ACC112 (cell line): ENCODE results near the gene NUP188.

Experiments used
- H2AFZ ChIP-seq: fragments of 200-600 bp; sonication (generic); one replicate; pipeline ENCODE4 v1.6.0; 2017; ENCODE audit warnings: antibody characterized with exemption, low read length; ENCODE audit not compliant: unreplicated experiment
- H3K27ac ChIP-seq: fragments of 200-600 bp; sonication (generic); 2 replicates; pipeline ENCODE4 v1.5.1; 2014; ENCODE audit warnings: low read depth, mild to moderate bottlenecking, antibody characterized with exemption, low read length, moderate library complexity
- H3K27me3 ChIP-seq: fragments of 200-600 bp; sonication (generic); 2 replicates; pipeline ENCODE4 v1.6.1; 2014; ENCODE audit warnings: mild to moderate bottlenecking, antibody characterized with exemption, low read length, moderate library complexity, mixed read lengths; ENCODE audit not compliant: insufficient read depth
- H3K36me3 ChIP-seq: fragments of 200-600 bp; sonication (generic); 2 replicates; pipeline ENCODE4 v1.6.1; 2016; ENCODE audit warnings: mild to moderate bottlenecking, antibody characterized with exemption, low read length, moderate library complexity, mixed read lengths; ENCODE audit not compliant: insufficient read depth
- H3K4me1 ChIP-seq: fragments of 200-600 bp; sonication (generic); one replicate; pipeline ENCODE4 v1.6.1; 2016; ENCODE audit warnings: low read length, mixed read lengths; ENCODE audit not compliant: insufficient read depth, unreplicated experiment, control insufficient read depth
- H3K4me3 ChIP-seq: fragments of 200-600 bp; sonication (generic); 2 replicates; pipeline ENCODE4 v1.5.1; 2014; ENCODE audit warnings: mild to moderate bottlenecking, low read depth, low read length
- H3K79me2 ChIP-seq: fragments of 200-600 bp; sonication (generic); one replicate; pipeline ENCODE4 v1.6.0; 2016; ENCODE audit warnings: low read length; ENCODE audit not compliant: control insufficient read depth, unreplicated experiment, insufficient read depth

NUP188 gene

DNA sequence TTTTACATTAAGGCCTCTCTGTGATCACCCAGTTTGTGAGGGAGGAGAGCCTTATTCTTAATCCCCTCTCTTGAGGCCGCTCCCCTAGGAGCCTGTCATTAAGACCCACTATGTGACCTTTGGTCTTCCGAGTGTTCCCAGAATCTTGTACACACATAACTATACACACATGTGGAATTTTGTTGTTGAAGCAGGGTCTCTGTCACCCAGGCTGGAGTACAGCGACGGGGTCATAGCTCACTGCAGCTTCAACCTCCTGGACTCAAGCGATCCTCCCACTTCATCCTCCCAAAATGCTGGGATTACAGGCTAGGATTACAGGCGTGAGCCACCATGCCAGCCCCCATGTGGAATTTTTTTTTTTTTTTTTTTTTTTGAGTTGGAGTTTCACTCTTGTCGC lies 41.5 kb upstream of the NUP188 start:
- Histone ChIP-seq H3K4me3 (no peak overlapping the region), H3K36me3 (peaks cover 32% of the 10 kb centered on the region), H3K27me3 (no peaks in the 10 kb centered on the region), H2AFZ (no peak overlapping the region), H3K27ac (no peak overlapping the region), H3K79me2 (peaks cover 31% of the 10 kb centered on the region), H3K4me1 (peaks cover 26% of the 10 kb centered on the region)

DNA sequence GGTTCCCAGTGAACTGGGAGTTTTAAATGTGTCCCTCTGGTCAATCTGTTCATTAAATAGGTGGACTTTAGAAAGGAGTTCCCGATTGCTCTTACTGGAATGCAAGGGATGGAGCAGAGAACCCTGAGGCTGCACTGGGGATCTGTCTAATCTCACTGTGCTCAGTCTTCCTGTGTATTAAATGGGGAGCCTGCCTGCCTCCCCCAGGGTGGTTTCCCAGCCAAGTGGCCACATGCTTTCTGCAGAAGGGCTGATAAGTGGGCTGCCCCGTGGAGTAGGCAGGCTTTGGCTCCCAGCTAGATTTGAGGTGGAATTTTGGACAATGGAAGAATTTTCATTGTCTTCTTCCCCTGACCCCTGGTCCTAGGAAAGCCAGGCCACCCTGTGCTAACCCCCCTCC lies 40.8 kb upstream of the NUP188 start:
- H3K27ac ChIP-seq, result no peak overlapping the region
- H3K79me2 ChIP-seq, result peaks cover 31% of the 10 kb centered on the region
- peaks cover 34% of the 10 kb centered on the region for H3K4me1 ChIP-seq
- no peak overlapping the region for H3K4me3 ChIP-seq
- no peaks in the 10 kb centered on the region for H3K27me3 ChIP-seq
- H2AFZ ChIP-seq, result no peak overlapping the region
- peaks cover 32% of the 10 kb centered on the region for H3K36me3 ChIP-seq

DNA sequence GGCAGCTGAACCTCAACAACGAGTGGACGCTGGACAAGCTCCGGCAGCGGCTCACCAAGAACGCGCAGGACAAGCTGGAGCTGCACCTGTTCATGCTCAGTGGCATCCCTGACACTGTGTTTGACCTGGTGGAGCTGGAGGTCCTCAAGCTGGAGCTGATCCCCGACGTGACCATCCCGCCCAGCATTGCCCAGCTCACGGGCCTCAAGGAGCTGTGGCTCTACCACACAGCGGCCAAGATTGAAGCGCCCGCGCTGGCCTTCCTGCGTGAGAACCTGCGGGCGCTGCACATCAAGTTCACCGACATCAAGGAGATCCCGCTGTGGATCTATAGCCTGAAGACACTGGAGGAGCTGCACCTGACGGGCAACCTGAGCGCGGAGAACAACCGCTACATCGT lies 39.1 kb upstream of the NUP188 start:
- H3K36me3 ChIP-seq, result peaks cover 32% of the 10 kb centered on the region
- peaks cover 36% of the 10 kb centered on the region for H3K79me2 ChIP-seq
- H3K27ac ChIP-seq, result no peak overlapping the region
- peaks cover 40% of the 10 kb centered on the region for H3K4me1 ChIP-seq
- H2AFZ ChIP-seq, result no peak overlapping the region
- H3K4me3 ChIP-seq, result no peak overlapping the region
- no peaks in the 10 kb centered on the region for H3K27me3 ChIP-seq

DNA sequence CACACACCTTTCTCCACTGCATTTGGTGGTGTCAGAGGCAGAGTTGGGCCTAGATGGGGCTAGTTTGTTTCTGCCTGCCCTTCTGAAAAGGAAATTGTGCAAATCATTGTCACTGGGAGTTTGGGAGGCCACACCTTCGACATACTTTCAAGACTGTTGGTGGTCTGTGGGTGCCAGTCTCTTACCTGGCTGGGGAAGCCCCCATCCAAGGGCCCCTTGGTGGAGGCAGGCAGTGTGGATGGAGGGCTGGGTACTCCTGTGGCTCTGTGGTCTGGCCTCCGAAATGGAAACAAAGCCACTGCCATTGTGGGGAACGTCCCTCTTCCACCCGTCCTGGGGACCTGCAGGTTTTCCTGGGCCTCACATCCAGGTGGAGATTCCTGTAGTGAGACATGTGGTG lies 37.6 kb upstream of the NUP188 start:
- Histone ChIP-seq H3K27ac (no peak overlapping the region), H3K36me3 (peaks cover 32% of the 10 kb centered on the region), H3K79me2 (peaks cover 51% of the 10 kb centered on the region), H3K4me3 (no peak overlapping the region), H2AFZ (no peak overlapping the region), H3K27me3 (no peaks in the 10 kb centered on the region), H3K4me1 (peaks cover 37% of the 10 kb centered on the region)

DNA sequence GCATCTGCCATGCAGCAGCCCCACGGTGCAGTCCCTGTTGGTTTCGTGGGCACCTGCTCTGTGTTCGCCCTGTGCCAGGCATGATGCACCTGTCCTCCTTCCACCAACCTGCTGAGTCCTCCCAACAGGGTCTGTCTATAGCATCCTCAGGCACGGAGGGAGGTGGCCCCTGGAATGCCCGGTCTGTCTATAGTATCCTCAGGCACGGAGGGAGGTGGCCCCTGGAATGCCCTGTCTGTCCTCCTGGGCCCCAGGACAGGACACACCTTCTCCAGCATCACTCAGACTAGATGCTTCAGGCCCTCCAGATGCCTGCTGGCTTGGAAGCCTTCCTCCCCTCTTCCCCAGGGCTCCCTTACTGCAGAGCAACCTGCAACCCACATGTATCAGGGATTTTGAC lies 36.6 kb upstream of the NUP188 start:
- Histone ChIP-seq H2AFZ (no peak overlapping the region), H3K4me1 (peaks cover 42% of the 10 kb centered on the region), H3K27ac (peak overlapping the region; percentile 87), H3K27me3 (no peaks in the 10 kb centered on the region), H3K4me3 (no peak overlapping the region), H3K36me3 (peaks cover 32% of the 10 kb centered on the region), H3K79me2 (peaks cover 48% of the 10 kb centered on the region)

DNA sequence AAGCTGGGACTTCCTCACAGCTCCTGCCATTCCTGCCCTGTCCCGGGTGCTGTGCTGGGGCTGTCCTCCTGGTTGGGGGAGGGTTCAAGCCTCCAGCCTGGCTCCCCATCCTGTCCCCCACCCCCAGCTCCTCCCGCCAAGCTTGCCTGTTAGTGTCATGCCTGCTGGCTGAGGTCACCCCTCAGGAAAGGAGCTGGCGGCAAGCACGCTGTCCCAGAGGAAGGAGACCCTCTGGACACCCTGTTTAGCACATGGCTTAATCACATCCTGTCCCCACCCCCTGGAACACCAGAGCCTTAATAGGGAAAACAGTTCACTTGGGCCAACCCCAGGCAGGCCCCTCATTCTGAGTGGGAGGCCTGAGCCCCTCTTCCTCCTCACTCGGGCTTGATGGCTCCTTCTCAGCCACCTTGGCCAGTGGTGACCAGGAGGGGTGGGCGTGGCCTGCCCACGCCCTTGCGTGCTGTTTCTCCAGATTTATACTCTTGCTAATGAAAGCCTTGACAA lies 35.9 kb upstream of the NUP188 start:
- Histone ChIP-seq H3K27ac (peak overlapping the region; percentile 87), H3K27me3 (no peaks in the 10 kb centered on the region), H3K4me1 (peaks cover 48% of the 10 kb centered on the region), H3K79me2 (peaks cover 44% of the 10 kb centered on the region), H3K36me3 (peaks cover 32% of the 10 kb centered on the region), H3K4me3 (peak overlapping the region; percentile 35; the same call in 1 of the 2 replicates), H2AFZ (no peak overlapping the region)

DNA sequence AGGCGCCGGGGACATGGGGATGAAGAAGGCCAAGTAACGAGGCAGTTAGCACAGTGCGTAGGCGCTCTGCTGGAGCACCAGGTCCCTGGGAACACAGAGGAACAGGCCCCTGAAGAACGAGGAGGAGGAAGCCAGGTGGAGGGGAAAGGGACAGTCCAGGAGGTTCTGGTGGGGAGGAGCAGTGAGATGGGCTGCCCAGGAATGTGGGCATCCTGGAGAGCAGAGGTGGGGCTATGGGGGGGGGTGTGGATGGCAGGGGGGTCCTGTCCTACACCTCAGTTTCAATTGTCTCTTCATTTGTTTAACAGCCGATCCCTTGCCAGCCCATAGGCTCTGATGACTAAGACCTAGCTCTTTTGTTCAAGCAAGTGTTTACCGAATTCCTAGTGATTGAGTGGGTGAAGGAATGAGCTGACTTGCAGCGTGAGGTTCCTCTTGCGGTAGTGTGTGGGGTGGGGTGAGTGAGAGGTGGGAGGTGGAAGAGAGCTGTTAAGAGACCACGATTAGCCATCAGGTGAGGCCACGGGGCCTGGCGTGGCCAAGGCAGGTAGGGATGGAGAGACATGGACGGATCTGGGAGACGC lies 35.1 kb upstream of the NUP188 start:
- no peak overlapping the region for H2AFZ ChIP-seq
- H3K27ac ChIP-seq, result peak overlapping the region; percentile 87
- peaks cover 55% of the 10 kb centered on the region for H3K4me1 ChIP-seq
- no peaks in the 10 kb centered on the region for H3K27me3 ChIP-seq
- H3K36me3 ChIP-seq, result peaks cover 26% of the 10 kb centered on the region
- peak overlapping the region; percentile 35; the same call in 1 of the 2 replicates for H3K4me3 ChIP-seq
- H3K79me2 ChIP-seq, result peaks cover 39% of the 10 kb centered on the region

DNA sequence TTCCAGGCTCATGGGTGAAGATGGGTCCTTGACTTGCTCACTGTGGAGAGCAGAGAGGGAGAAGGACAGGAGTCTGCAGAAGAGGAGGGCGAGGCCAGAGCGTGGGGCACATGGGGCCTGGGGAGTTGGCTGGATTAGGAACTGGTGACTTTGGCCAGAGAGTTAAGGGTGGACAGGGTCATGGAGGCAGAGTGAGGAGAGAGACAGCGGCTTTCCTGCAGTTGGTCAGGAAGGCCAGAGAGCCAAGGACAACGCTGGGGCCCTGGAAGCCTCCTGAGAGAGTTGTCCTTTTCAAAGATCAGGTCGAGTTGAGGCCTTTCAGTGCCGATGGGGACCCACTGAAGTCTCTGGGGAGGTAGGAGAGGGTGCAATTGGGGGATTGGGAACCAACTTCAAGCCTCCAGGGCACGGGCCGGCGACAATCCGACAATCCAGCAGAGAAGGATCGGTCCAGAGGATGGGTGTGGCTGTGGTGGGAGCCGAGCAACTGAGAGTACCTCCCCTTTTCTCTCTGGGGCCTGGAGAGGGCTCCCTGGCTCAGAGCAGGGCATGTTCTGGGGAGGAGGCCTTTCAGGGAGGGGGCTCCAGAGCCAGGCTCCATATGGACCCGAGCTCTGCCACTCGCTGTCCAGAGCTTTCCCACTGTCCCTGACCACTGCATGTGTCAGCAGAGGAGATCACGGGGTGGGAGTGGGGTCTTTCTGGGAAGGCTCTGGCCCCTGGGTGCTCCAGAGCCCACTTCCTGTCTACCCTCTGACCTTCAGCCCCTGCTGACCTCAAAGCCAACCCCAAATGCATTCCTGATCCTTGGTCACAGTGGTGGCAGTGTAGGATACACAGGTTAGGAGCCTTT lies 34.2 kb upstream of the NUP188 start:
- peaks cover 37% of the 10 kb centered on the region for H3K79me2 ChIP-seq
- H3K27ac ChIP-seq, result peak overlapping the region; percentile 87
- peaks cover 26% of the 10 kb centered on the region; the same call in 1 of the 2 replicates for H3K36me3 ChIP-seq
- peaks cover 59% of the 10 kb centered on the region for H3K4me1 ChIP-seq
- H3K4me3 ChIP-seq, result peak overlapping the region; percentile 35; the same call in 1 of the 2 replicates
- H3K27me3 ChIP-seq, result no peaks in the 10 kb centered on the region
- H2AFZ ChIP-seq, result no peak overlapping the region

DNA sequence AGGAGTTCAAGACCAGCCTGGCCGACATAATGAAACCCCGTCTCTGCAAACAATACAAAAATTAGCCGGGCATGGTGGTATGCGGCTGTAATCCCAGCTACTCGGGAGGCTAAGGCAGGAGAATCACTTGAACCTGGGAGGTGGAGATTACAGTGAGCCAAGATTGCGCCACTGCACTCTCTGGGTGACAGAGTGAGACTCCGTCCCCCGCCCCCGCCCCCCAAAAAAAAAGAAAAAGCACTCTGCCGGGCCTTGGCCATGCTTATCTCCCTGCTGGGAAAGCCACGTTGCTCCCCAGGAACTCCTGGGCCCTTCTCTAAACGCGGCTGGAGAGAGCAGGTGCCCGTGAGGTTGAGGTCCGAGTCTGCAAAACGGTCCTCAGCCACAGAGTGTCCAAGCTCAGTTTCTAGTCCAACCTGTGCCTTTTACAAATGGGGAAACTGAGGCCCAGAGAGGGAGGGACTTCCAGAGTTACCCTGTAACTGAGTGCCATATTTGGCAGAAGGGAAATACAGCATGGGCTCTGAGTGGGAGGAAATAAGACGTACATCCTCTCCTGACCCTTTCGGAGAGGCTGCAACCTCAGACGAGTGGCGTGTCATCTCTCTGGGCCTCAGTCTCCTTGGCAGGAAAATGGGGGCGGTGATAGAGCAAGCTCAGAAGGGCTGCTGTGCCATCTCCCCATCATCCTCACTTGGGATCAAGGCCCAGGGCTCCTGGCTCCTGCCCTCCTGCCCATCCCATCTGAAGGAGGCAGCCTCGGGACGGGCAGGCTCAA lies 33.3 kb upstream of the NUP188 start:
- H3K36me3 ChIP-seq, result peaks cover 17% of the 10 kb centered on the region; the same call in 1 of the 2 replicates
- peaks cover 28% of the 10 kb centered on the region for H3K79me2 ChIP-seq
- no peak overlapping the region for H2AFZ ChIP-seq
- H3K27me3 ChIP-seq, result no peaks in the 10 kb centered on the region
- peaks cover 65% of the 10 kb centered on the region for H3K4me1 ChIP-seq
- H3K4me3 ChIP-seq, result no peak overlapping the region
- no peak overlapping the region for H3K27ac ChIP-seq

DNA sequence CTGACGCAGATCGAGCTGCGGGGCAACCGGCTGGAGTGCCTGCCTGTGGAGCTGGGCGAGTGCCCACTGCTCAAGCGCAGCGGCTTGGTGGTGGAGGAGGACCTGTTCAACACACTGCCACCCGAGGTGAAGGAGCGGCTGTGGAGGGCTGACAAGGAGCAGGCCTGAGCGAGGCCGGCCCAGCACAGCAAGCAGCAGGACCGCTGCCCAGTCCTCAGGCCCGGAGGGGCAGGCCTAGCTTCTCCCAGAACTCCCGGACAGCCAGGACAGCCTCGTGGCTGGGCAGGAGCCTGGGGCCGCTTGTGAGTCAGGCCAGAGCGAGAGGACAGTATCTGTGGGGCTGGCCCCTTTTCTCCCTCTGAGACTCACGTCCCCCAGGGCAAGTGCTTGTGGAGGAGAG lies 31.3 kb upstream of the NUP188 start:
- peaks cover 9% of the 10 kb centered on the region; the same call in 1 of the 2 replicates for H3K36me3 ChIP-seq
- H3K4me1 ChIP-seq, result peaks cover 71% of the 10 kb centered on the region
- peaks cover 28% of the 10 kb centered on the region for H3K79me2 ChIP-seq
- no peaks in the 10 kb centered on the region for H3K27me3 ChIP-seq
- no peak overlapping the region for H3K4me3 ChIP-seq
- peak overlapping the region; percentile 56 for H3K27ac ChIP-seq
- H2AFZ ChIP-seq, result no peak overlapping the region
